T-helper 17 cell (primary cell): ENCODE data around the gene PES1. TPM values are rescaled to one million over a fixed set of nuclear protein-coding genes. Genes with fewer than 3 reads are reported as not detected.
"Not testable (repeated sequence)": the region's sequence is repeated elsewhere in the genome, so short reads cannot be mapped to it uniquely, and the experiment has no call there.

Source experiments
- ATAC-seq: fragments of 150-1000 bp; cut with Tn5 transposase; 2 replicates; pipeline ENCODE4 v1.10.0; 2021; ENCODE audit warnings: mild to moderate bottlenecking, moderate library complexity
- DNase-seq, 3 donors: peaks; one replicate each; pipeline versions ENCODE4 v3.0.0 to v3.0.0-alpha.2; 2020 to 2021
- H3K9me3 ChIP-seq: one replicate; pipeline ENCODE4 v1.7.0; 2013; ENCODE audit warnings: low read length, mild to moderate bottlenecking; ENCODE audit not compliant: control insufficient read depth, poor library complexity, severe bottlenecking
- H3K27ac Mint-ChIP-seq: one replicate; pipeline ENCODE4 v1.8.0; 2022; ENCODE audit warnings: mild to moderate bottlenecking, moderate library complexity, mixed read lengths
- H3K27me3 Mint-ChIP-seq: one replicate; pipeline ENCODE4 v1.8.0; 2022; ENCODE audit warnings: mixed read lengths
- H3K36me3 Mint-ChIP-seq: one replicate; pipeline ENCODE4 v1.8.0; 2022; ENCODE audit warnings: low read depth, mixed read lengths
- H3K4me1 Mint-ChIP-seq: one replicate; pipeline ENCODE4 v1.8.0; 2022; ENCODE audit warnings: mild to moderate bottlenecking, mixed read lengths
- H3K4me3 Mint-ChIP-seq: one replicate; pipeline ENCODE4 v1.8.0; 2022; ENCODE audit warnings: mild to moderate bottlenecking, moderate library complexity, mixed read lengths
- total RNA-seq, 4 donors: library from RNA in 2 of 4; stranded (reverse) in 2 of 4; gene quantifications; one replicate each; pipeline ENCODE4 v1.2.3 and lab custom pipeline; 2022 to 2026

PES1 gene
- total RNA-seq, 2 donors from 2014 or later = 35.9 to 37.8 TPM

- H3K9me3 ChIP-seq = no peaks in the 10 kb centered on the region
- peak overlapping the region; percentile 25 for H3K4me3 Mint-ChIP-seq
- peaks cover 9% of the 10 kb centered on the region for H3K4me1 Mint-ChIP-seq
- H3K27ac Mint-ChIP-seq = no peak overlapping the region
- DNase-seq = no peak
- H3K27me3 Mint-ChIP-seq = no peaks in the 10 kb centered on the region
- ATAC-seq = no peak
- H3K36me3 Mint-ChIP-seq = peaks cover 10% of the 10 kb centered on the region
These were observed 10.8 kb downstream of the PES1 start for GRCh38 chr22:30580896-30581295.

DNA sequence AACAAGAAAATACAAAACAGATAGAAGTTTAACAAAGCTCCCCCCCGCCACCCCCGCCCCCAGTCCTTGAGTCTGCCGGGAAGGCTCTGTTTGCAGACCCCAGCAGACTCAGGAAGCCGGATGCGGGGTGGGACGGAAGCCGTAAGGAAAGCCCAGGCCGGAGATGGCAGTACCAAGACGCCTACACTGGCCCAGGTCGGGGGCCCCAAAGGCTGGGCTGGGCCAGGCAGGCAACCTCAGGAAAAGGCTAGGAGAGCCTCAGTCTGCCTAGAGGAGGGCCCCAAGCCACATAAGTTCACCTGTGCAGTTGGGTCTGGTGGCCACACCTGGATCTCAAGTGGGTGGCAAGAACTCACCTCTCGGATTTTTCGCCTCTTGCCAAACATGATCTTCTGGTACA lies 13.2 kb downstream of the PES1 start:
- ATAC-seq = no peak
- Mint-ChIP-seq H3K4me1 (peaks cover 9% of the 10 kb centered on the region), H3K27ac (no peak overlapping the region), H3K4me3 (no peak overlapping the region), H3K27me3 (no peaks in the 10 kb centered on the region), H3K36me3 (peaks cover 10% of the 10 kb centered on the region)
- DNase-seq = no peak
- H3K9me3 ChIP-seq = no peaks in the 10 kb centered on the region

- no peak overlapping the region for H3K27ac Mint-ChIP-seq
- no peak overlapping the region for H3K4me3 Mint-ChIP-seq
- peaks cover 9% of the 10 kb centered on the region for H3K4me1 Mint-ChIP-seq
- H3K27me3 Mint-ChIP-seq = no peaks in the 10 kb centered on the region
- DNase-seq (no peak), ATAC-seq (peak; percentile 21)
- H3K9me3 ChIP-seq = no peaks in the 10 kb centered on the region
- peaks cover 10% of the 10 kb centered on the region for H3K36me3 Mint-ChIP-seq
These were observed 15.9 kb downstream of the PES1 start for GRCh38 chr22:30575859-30576258.

- DNase-seq = no peak
- no peak overlapping the region for H3K4me3 Mint-ChIP-seq
- peaks cover 10% of the 10 kb centered on the region for H3K36me3 Mint-ChIP-seq
- no peaks in the 10 kb centered on the region for H3K27me3 Mint-ChIP-seq
- peaks cover 9% of the 10 kb centered on the region for H3K4me1 Mint-ChIP-seq
- H3K27ac Mint-ChIP-seq = no peak overlapping the region
- no peaks in the 10 kb centered on the region for H3K9me3 ChIP-seq
- ATAC-seq = no peak
These were observed 16.6 kb downstream of the PES1 start for GRCh38 chr22:30574997-30575671.

- no peak for DNase-seq
- Mint-ChIP-seq H3K4me3 (no peak within 1 kb of the TSS), H3K36me3 (peaks cover 8% of the 10 kb centered on the region), H3K27ac (no peak within 1 kb of the TSS), H3K4me1 (peaks cover 9% of the 10 kb centered on the region), H3K27me3 (no peaks in the 10 kb centered on the region)
- ATAC-seq = no peak
- no peaks in the 10 kb centered on the region for H3K9me3 ChIP-seq
These were observed 17.4 kb downstream of the PES1 start, which contains the start of gene GAL3ST1 for GRCh38 chr22:30574095-30574981. GAL3ST1 (minus strand) TSS chr22:30574665; CDS start chr22:30557392, 17,273 bp downstream.

DNA sequence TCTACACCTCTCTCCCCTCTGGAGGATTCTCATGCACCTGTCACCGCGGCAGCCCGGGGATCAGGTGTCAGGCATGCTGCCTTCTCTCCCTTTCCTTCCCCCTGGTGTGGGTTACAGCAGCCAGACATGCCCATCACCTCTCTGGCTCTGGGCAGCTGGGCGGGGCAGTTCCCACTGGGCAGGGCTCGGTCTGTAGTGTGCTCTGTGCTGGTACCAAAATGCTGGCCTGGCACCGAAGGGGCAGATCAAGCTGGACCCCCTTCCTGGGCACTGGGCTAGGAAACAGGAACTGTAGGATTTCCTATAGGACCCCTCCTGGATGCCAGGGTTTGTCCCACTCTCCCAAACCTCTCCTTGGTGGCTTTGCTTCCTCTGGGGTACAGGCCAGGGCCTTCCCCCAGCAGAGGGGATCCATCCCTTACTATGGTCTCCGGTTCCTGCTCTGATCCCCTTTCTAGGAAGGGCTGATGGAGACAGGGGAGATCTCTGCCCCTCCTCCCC lies 18.1 kb downstream of the PES1 start:
- Mint-ChIP-seq H3K27me3 (no peaks in the 10 kb centered on the region), H3K36me3 (peaks cover 3% of the 10 kb centered on the region), H3K27ac (no peak overlapping the region), H3K4me1 (peaks cover 3% of the 10 kb centered on the region), H3K4me3 (no peak overlapping the region)
- DNase-seq = no peak
- ATAC-seq = no peak
- no peaks in the 10 kb centered on the region for H3K9me3 ChIP-seq

DNA sequence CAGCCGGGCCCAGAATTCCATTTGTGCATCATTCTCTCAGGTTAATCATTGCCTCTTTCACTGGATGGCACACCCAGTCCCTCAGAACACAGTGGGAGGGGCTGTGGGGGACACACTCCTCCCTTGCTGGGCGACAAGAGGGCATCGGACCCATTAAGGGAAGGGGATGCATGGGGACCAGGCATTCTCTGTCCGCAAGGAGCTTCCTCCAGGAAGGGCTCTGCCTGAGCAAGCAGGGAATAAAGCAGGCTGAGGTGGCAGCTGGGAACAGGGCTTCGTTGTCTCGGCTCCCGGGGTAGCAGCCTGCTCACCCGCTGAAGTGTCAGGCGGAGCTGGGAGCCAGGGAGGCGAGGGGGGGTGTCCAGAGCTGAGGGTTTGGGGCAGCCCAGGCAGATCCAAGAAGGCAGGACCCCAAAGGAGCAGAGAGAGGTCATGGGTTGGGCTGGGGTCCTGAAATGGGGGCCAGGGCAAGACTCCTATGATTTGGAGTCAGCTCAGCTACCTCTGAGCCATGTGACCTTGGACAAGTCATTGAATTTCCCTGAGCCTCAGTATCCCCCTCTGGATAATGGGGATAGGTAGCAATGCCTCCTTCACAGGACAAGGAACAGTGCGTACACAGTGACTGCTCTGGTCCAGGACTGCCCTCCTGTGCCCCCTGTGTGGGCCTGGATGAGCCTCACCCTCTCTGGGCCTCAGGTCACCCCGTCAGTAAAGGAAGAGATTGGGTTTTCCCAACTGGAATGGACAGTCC lies 18.7 kb downstream of the PES1 start:
- ATAC-seq = no peak

GRCh38 chr22:30572210-30572609 lies 19.5 kb downstream of the PES1 start:
- H3K9me3 ChIP-seq = no peaks in the 10 kb centered on the region
- no peak for ATAC-seq
- H3K36me3 Mint-ChIP-seq = peaks cover 3% of the 10 kb centered on the region
- no peak overlapping the region for H3K27ac Mint-ChIP-seq
- no peak for DNase-seq
- peaks cover 14% of the 10 kb centered on the region for H3K27me3 Mint-ChIP-seq
- no peak overlapping the region for H3K4me3 Mint-ChIP-seq
- H3K4me1 Mint-ChIP-seq = peaks cover 3% of the 10 kb centered on the region

More for the DNA sequence above, 18.7 kb downstream of the PES1 start:
- no peak overlapping the region for H3K4me3 Mint-ChIP-seq
- H3K4me1 Mint-ChIP-seq = peaks cover 3% of the 10 kb centered on the region
- H3K36me3 Mint-ChIP-seq = peaks cover 3% of the 10 kb centered on the region
- H3K27me3 Mint-ChIP-seq = peaks cover 6% of the 10 kb centered on the region
- DNase-seq = no peak
- H3K9me3 ChIP-seq = no peaks in the 10 kb centered on the region
- H3K27ac Mint-ChIP-seq = no peak overlapping the region

- Mint-ChIP-seq H3K27ac (peak overlapping the region; percentile 69), H3K36me3 (peaks cover 3% of the 10 kb centered on the region), H3K27me3 (peaks cover 14% of the 10 kb centered on the region), H3K4me1 (no peaks in the 10 kb centered on the region), H3K4me3 (no peak overlapping the region)
- no peak for DNase-seq
- no peaks in the 10 kb centered on the region for H3K9me3 ChIP-seq
- ATAC-seq = no peak
These were observed 22.0 kb downstream of the PES1 start for GRCh38 chr22:30569674-30570202.

- no peaks in the 10 kb centered on the region for H3K4me1 Mint-ChIP-seq
- H3K27me3 Mint-ChIP-seq = peaks cover 14% of the 10 kb centered on the region
- H3K36me3 Mint-ChIP-seq = peaks cover 3% of the 10 kb centered on the region
- peak overlapping the region; percentile 69 for H3K27ac Mint-ChIP-seq
- ATAC-seq (no peak), DNase-seq (no peak)
- H3K4me3 Mint-ChIP-seq = no peak overlapping the region
- no peaks in the 10 kb centered on the region for H3K9me3 ChIP-seq
These were observed 23.4 kb downstream of the PES1 start for GRCh38 chr22:30568137-30568805.

GRCh38 chr22:30567277-30567676 lies 24.4 kb downstream of the PES1 start:
- not testable (repeated sequence) for ATAC-seq, H3K27ac Mint-ChIP-seq, DNase-seq, H3K9me3 ChIP-seq, H3K36me3 Mint-ChIP-seq, H3K4me3 Mint-ChIP-seq, H3K4me1 Mint-ChIP-seq
- peaks cover 14% of the 10 kb centered on the region for H3K27me3 Mint-ChIP-seq

- H3K9me3 ChIP-seq = no peaks in the 10 kb centered on the region
- Mint-ChIP-seq H3K4me3 (no peak overlapping the region), H3K4me1 (no peaks in the 10 kb centered on the region), H3K36me3 (peaks cover 3% of the 10 kb centered on the region), H3K27ac (no peak overlapping the region), H3K27me3 (peaks cover 14% of the 10 kb centered on the region)
- no peak for ATAC-seq
- no peak for DNase-seq
These were observed 25.6 kb downstream of the PES1 start for GRCh38 chr22:30566125-30566524.
